Spleen (tissue), 11 donors: ENCODE data around the gene ARSB. TPM values are rescaled to one million over a fixed set of nuclear protein-coding genes. Genes with fewer than 3 reads are reported as not detected.

Source experiments
- DNase-seq: peaks from one replicate; pipeline ENCODE4 v3.0.0-alpha.2; 2020
- H3K27ac ChIP-seq, 8 donors: fragments of 200-600 bp; sonication (generic) in 7 of 8; 1 replicate in 4 of 8; 2 replicates in 4 of 8; pipeline versions ENCODE4 v1.5.0 to v1.8.0; 2016 to 2021; ENCODE audit warnings: inconsistent platforms in 4 of 8, mild to moderate bottlenecking in 4 of 8, moderate library complexity in 1 of 8
- H3K27me3 ChIP-seq, 7 donors: fragments of 200-600 bp; sonication (generic) in 6 of 7; replicated peaks in 1 of 7; 1 replicate in 4 of 7; 2 replicates in 3 of 7; pipeline versions ENCODE4 v1.5.0 to v1.8.0; 2016 to 2021; ENCODE audit warnings: inconsistent platforms in 3 of 7, mild to moderate bottlenecking in 1 of 7
- H3K36me3 ChIP-seq, 6 donors: fragments of 200-600 bp; sonication (generic) in 5 of 6; 1 replicate in 4 of 6; 2 replicates in 2 of 6; pipeline versions ENCODE4 v1.5.0 to v1.8.0; 2016 to 2021; ENCODE audit warnings: inconsistent platforms in 2 of 6
- H3K4me1 ChIP-seq, 6 donors: fragments of 200-600 bp; sonication (generic) in 5 of 6; 1 replicate in 3 of 6; 2 replicates in 3 of 6; pipeline versions ENCODE4 v1.5.0 to v1.8.0; 2016 to 2021; ENCODE audit warnings: inconsistent platforms in 3 of 6
- H3K4me3 ChIP-seq, 8 donors: fragments of 200-600 bp; sonication (generic) in 7 of 8; 1 replicate in 4 of 8; 2 replicates in 4 of 8; pipeline versions ENCODE4 v1.5.0 to v1.8.0; 2016 to 2021; ENCODE audit warnings: inconsistent platforms in 4 of 8, mild to moderate bottlenecking in 4 of 8, moderate library complexity in 2 of 8
- H3K9me3 ChIP-seq, 8 donors: fragments of 200-600 bp; sonication (generic) in 7 of 8; 1 replicate in 4 of 8; 2 replicates in 4 of 8; pipeline versions ENCODE4 v1.5.0 to v1.8.0; 2016 to 2021; ENCODE audit warnings: inconsistent platforms in 4 of 8
- POLR2A ChIP-seq, 3 donors: fragments of 450-650 bp; IDR thresholded peaks; one replicate each; pipeline ENCODE4 v1.5.1; 2017; ENCODE audit warnings: antibody characterized with exemption in 3 of 3, mild to moderate bottlenecking in 1 of 3
- POLR2AphosphoS5 ChIP-seq, 3 donors: sonication (generic); formaldehyde crosslinking; IDR thresholded peaks; one replicate each; pipeline ENCODE4 v1.5.1; 2017; ENCODE audit warnings: antibody characterized with exemption in 3 of 3
- WGBS, 5 donors: extraction: QIAGEN DNeasy Blood & Tissue Kit in 3 of 5; methylation state at CpG; one replicate each; pipeline versions ENCODE4 v1.1.5 to v1.1.7; 2013 to 2018; 5-methylcytosine and 5-hydroxymethylcytosine counted together
- intact Hi-C: fragments of 100-400 bp; cut with DNase I; formaldehyde crosslinking; loops from one replicate; pipeline ENCODE4 v1.15.0; 2023; ENCODE audit warnings: low total_unique reads
- polyA plus RNA-seq, 3 donors: library from polyadenylated mRNA; stranded (reverse); fragments of 200-250 nt; gene quantifications; one replicate each; pipeline ENCODE4 v1.2.1, GENCODE V29; 2013
- total RNA-seq, 7 donors: library from RNA; depleted of rRNA in 3 of 7; stranded (reverse); fragments of >200 nt in 3 of 7; fragmentation: NEBNext Ultra II Directional in 4 of 7; extraction: Animal tissue kit (Norgen Biotek cat#: 25700) in 4 of 7; gene quantifications; one replicate each; pipeline versions ENCODE4 v1.1.0 to v1.2.1, GENCODE V29; 2016 to 2021
- TF ChIP-seq, protein P1 (sequence below), 11 experiments: fragments of 200-600 bp in 7 of 11; fragments of 450-650 bp in 4 of 11; sonication (generic) in 4 of 11; IDR thresholded peaks in 8 of 11; conservative IDR thresholded peaks in 3 of 11; 1 replicate in 7 of 11; 2 replicates in 4 of 11; pipeline versions ENCODE4 v1.4.0 to v1.8.0; 2016 to 2021; ENCODE audit warnings: antibody characterized with exemption in 11 of 11, inconsistent platforms in 4 of 11, mild to moderate bottlenecking in 1 of 11
- donor health status: healthy with polysubstance abuse.
- donor health status: DM: no; HTN: no; CAD: no; lungs with moderate emphysema.
- donor health status: DM: no; HTN: no; CAD: no.
- donor health status: Bipolar disorder and iron deficiency.
- donor health status: healthy.
- donor health status: DM: no; HTN: no; CAD: no.
- donor health status: DM: yes; HTN: yes; CAD: no.

Gene ARSB
- total and polyA plus RNA-seq, 10 donors = 1.1 to 18.5 (median 11.1) TPM

DNA sequence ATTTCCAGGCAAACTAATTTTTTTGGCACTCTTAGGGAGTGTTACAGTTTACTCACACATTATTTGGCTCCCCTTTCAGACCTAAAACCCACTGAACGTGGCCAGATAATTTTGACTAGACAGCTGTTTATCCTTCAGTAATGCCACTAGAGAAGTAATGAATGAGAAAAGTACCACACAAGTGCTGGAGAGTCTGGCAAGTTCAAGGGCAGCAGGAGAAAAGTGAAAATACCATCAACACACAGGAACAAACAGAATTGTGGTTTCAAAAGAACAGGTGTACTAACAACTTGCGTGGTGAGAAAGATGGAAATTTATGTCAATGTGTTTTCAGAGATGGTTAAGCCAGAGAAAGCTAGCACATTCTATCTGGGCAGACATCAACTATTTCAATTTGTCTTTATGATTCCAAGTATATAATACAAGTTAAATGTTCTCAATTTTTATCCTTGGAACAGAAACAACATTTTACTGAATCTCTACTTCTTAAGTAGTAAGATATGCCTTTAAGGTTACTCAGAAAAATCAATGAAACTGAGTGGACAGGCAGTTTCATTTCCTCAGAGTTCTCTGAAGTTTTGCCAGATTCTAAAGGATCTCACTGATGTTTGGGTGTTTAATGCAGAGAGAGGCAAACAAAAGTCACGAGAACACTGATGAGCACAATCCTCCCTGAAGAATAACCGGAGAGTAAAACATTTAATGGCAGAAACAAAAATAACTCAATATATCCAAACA is 91.0 kb downstream of the ARSB start:
- no peak for DNase-seq
- H3K27ac ChIP-seq = no peak overlapping the region
- 65 to 79% (median 73%) methylated on average over 4 of the region's 4 CpGs for WGBS, 5 donors

DNA sequence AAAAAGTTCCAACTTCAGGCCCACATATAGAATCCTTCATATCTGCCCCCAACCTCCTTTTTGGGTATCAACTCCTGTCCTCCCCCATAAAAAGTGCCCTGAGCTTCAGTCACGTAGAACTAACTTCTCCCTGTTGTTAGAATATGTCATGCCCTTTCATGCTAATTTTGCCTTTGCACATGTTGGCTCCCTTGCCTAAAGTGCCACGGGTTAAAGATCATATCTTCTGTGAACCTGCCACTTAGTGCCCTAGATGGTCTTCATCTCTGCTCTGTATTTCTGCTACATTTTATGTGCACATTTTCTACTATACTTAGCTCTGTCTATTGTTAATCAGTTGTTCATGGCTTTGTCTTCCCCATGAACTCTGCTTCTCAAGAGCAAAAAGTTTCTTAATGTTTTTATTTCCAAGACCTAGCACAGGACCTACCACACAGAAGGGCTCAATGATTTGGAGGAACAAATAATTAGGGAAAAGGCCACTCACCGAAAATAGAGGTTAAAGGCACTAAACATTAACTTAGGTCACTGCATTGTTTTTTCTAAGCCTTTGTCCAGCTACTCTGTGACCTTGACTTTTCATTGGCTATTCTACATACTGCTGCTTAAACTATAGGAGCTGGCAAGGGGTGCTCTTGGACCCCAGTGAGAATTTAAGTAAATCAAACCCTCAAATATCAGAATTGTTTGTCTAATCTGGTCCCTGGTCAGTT is 94.3 kb downstream of the ARSB start:
- Histone ChIP-seq H3K4me3 (no peak overlapping the region), H3K27ac (no peak overlapping the region), H3K4me1 (peaks cover 0 to 46% (median 18%) of the 10 kb centered on the region in 6 donors), H3K36me3 (peaks cover 0 to 4% (median 0%) of the 10 kb centered on the region in 6 donors), H3K27me3 (no peaks in the 10 kb centered on the region), H3K9me3 (no peaks in the 10 kb centered on the region)
- intact Hi-C loops = no loop called here
- TF ChIP-seq, protein P1, sequence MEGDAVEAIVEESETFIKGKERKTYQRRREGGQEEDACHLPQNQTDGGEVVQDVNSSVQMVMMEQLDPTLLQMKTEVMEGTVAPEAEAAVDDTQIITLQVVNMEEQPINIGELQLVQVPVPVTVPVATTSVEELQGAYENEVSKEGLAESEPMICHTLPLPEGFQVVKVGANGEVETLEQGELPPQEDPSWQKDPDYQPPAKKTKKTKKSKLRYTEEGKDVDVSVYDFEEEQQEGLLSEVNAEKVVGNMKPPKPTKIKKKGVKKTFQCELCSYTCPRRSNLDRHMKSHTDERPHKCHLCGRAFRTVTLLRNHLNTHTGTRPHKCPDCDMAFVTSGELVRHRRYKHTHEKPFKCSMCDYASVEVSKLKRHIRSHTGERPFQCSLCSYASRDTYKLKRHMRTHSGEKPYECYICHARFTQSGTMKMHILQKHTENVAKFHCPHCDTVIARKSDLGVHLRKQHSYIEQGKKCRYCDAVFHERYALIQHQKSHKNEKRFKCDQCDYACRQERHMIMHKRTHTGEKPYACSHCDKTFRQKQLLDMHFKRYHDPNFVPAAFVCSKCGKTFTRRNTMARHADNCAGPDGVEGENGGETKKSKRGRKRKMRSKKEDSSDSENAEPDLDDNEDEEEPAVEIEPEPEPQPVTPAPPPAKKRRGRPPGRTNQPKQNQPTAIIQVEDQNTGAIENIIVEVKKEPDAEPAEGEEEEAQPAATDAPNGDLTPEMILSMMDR (IDR thresholded peaks at IDR 0.05 in 8 of 11, conservative IDR thresholded peaks at IDR 0.05 in 3 of 11) = no peak
- TF ChIP-seq POLR2AphosphoS5 (IDR thresholded peaks at IDR 0.05) = no peak
- no peak for TF ChIP-seq POLR2A (IDR thresholded peaks at IDR 0.05)
- DNase-seq = no peak
- WGBS, 5 donors = 81 to 93% (median 85%) methylated on average over 3 of the region's 3 CpGs

More for the DNA sequence above, 91.0 kb downstream of the ARSB start:
- TF ChIP-seq, protein P1 (IDR thresholded peaks at IDR 0.05 in 8 of 11, conservative IDR thresholded peaks at IDR 0.05 in 3 of 11) = no peak
- TF ChIP-seq POLR2A (IDR thresholded peaks at IDR 0.05) (no peak), POLR2AphosphoS5 (IDR thresholded peaks at IDR 0.05) (no peak)
- Histone ChIP-seq H3K4me3 (no peak overlapping the region), H3K36me3 (peaks cover 0 to 7% (median 0%) of the 10 kb centered on the region in 6 donors), H3K9me3 (peaks cover 2 to 12% (median 8%) of the 10 kb centered on the region in 8 donors), H3K27me3 (no peaks in the 10 kb centered on the region), H3K4me1 (peaks cover 0 to 17% (median under 1%) of the 10 kb centered on the region in 6 donors)
- intact Hi-C loops = no loop called here

DNA sequence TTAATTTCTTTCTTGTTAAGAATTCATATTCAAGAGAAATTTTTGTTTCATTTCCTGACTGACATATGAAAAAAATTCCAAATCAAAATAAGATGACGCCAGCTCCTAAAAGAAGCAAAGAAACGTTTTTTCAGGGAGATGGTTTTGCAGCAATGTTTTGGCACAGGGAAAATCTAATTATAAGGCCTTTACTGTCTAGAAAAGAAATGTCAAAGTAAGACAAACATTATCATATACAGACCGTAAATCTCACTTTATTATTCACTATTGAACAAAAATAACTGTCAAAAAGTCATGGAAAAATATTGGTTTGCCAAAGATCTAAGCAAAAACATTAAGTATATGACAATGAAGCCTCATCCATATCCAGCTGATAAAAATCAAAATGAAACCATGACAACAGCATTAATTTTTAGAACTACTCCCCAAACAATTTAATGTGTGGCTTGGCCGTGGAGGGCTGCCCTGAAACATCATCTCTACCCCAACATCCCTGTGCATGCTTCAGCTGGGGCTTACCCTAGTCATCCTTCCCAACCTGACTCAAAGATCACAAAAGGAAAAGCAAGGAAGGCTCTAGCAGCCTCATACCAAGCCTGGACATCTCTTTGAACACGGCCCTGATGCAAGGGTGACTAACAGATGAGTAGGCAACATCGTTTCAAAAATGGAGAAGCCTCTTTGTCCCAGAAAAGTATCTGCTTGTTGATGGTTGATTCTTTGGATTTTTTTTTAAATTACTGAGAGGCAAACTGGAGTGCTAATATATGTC is 95.6 kb downstream of the ARSB start:
- peaks cover 0 to 11% (median 3%) of the 10 kb centered on the region in 6 donors for H3K36me3 ChIP-seq
- intact Hi-C loops = no loop called here
- WGBS, 5 donors = 82 to 90% (median 86%) methylated on average over 6 of the region's 6 CpGs

More for the DNA sequence above, 95.6 kb downstream of the ARSB start:
- H3K4me3 ChIP-seq = no peak overlapping the region
- no peak for DNase-seq
- H3K27ac ChIP-seq = no peak overlapping the region
- H3K9me3 ChIP-seq = no peaks in the 10 kb centered on the region
- H3K4me1 ChIP-seq = peaks cover 0 to 45% (median 18%) of the 10 kb centered on the region in 6 donors
- TF ChIP-seq POLR2AphosphoS5 (IDR thresholded peaks at IDR 0.05) (no peak), POLR2A (IDR thresholded peaks at IDR 0.05) (no peak)
- TF ChIP-seq, protein P1 (IDR thresholded peaks at IDR 0.05 in 8 of 11, conservative IDR thresholded peaks at IDR 0.05 in 3 of 11) = no peak
- no peaks in the 10 kb centered on the region for H3K27me3 ChIP-seq
